ENCODE measurements around the gene SRXN1. TPM values are rescaled to one million over a fixed set of nuclear protein-coding genes. Genes with fewer than 3 reads are reported as not detected.

Gene SRXN1
- total RNA-seq, 4 donors from 2014 or later: 87.9 to 170 (median 128) TPM

DNA sequence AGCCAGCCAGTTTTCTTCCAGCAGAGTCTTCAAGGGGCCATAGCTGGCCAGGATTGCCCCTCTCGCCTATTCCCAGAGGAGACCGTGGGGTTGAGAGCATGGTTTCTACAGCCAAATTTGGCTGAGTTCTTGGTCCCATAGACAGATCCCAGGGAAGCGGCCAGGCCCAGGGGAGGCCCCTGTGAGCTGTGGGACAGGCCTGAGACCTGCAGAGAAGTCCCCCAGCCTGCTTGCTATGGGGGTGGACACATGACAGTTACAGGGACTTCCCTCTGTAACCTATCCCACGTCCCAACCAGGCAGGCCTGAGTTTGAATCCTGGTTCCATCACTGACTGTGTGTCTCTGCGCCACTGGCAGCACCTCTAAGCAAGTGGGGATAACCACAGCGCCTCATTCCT lies 45.5 kb downstream of the SRXN1 start:
- peaks cover 0 to 15% of the 10 kb centered on the region in 2 donors for H3K4me1 ChIP-seq
- in situ Hi-C loops (cut with MboI; ENCODE audit: low sequenced_read_pairs in 4 of 4): loop anchor here in 1 of 4 donors (5.0 kb wide), 1 partner anchor 35 kb away; no protein-coding TSS in a partner anchor
- intact Hi-C loops (cut with DNase I; ENCODE audit: low total_unique reads): no loop called here
- DNase-seq (no peak), ATAC-seq (no peak)
- H3K27ac ChIP-seq: peak overlapping the region; percentile 69 to 83 (median 80)
- peak overlapping the region; percentile 38 to 59 (median 49) for H3K4me3 ChIP-seq
- TF ChIP-seq, protein P1, sequence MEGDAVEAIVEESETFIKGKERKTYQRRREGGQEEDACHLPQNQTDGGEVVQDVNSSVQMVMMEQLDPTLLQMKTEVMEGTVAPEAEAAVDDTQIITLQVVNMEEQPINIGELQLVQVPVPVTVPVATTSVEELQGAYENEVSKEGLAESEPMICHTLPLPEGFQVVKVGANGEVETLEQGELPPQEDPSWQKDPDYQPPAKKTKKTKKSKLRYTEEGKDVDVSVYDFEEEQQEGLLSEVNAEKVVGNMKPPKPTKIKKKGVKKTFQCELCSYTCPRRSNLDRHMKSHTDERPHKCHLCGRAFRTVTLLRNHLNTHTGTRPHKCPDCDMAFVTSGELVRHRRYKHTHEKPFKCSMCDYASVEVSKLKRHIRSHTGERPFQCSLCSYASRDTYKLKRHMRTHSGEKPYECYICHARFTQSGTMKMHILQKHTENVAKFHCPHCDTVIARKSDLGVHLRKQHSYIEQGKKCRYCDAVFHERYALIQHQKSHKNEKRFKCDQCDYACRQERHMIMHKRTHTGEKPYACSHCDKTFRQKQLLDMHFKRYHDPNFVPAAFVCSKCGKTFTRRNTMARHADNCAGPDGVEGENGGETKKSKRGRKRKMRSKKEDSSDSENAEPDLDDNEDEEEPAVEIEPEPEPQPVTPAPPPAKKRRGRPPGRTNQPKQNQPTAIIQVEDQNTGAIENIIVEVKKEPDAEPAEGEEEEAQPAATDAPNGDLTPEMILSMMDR (IDR thresholded peaks at IDR 0.05 in 4 of 5, conservative IDR thresholded peaks at IDR 0.05 in 1 of 5): no peak
- peak in 1 of 2 donors; percentile 21 for TF ChIP-seq POLR2A (IDR thresholded peaks at IDR 0.05)
- peaks cover 18 to 26% (median 20%) of the 10 kb centered on the region in 3 donors for H3K27me3 ChIP-seq
- H3K9me3 ChIP-seq: no peaks in the 10 kb centered on the region
- H3K36me3 ChIP-seq: no peaks in the 10 kb centered on the region

DNA sequence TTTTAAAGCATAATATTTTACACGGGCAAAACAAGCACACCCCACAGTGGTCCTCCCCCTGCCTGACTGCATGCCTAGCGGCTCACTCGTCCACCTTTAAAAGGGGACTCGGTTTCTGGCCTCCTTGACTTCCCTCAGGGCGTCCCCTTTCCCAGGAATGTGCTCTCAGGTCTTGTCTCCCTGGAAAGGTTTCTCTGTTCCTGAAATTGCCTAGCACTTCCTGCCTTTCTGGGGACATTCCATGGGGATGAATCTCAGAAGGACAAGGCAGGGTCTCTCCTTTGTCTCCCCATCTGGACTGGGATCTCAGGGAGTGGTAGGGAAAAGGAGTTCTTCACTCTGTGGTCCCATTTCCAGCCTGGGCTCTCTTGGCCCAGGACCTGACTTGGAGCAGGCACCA lies 47.8 kb downstream of the SRXN1 start:
- intact Hi-C loops (cut with DNase I; ENCODE audit: low total_unique reads) (no loop called here), in situ Hi-C loops (cut with MboI; ENCODE audit: low sequenced_read_pairs in 4 of 4) (loop anchor here in 1 of 4 donors (5.0 kb wide), 1 partner anchor 33 kb away; no protein-coding TSS in a partner anchor)
- peaks cover 0 to 19% of the 10 kb centered on the region in 2 donors for H3K4me1 ChIP-seq
- TF ChIP-seq POLR2A (IDR thresholded peaks at IDR 0.05): no peak
- TF ChIP-seq, protein P1 (IDR thresholded peaks at IDR 0.05 in 4 of 5, conservative IDR thresholded peaks at IDR 0.05 in 1 of 5): no peak
- no peaks in the 10 kb centered on the region for H3K36me3 ChIP-seq
- peak overlapping the region; percentile 68 to 83 (median 80) for H3K27ac ChIP-seq
- H3K27me3 ChIP-seq: peaks cover under 1 to 10% (median 9%) of the 10 kb centered on the region in 3 donors
- H3K9me3 ChIP-seq: no peaks in the 10 kb centered on the region
- ATAC-seq (no peak), DNase-seq (no peak)
- H3K4me3 ChIP-seq: peak overlapping the region in 2 of 4 donors; percentile 19 to 59

DNA sequence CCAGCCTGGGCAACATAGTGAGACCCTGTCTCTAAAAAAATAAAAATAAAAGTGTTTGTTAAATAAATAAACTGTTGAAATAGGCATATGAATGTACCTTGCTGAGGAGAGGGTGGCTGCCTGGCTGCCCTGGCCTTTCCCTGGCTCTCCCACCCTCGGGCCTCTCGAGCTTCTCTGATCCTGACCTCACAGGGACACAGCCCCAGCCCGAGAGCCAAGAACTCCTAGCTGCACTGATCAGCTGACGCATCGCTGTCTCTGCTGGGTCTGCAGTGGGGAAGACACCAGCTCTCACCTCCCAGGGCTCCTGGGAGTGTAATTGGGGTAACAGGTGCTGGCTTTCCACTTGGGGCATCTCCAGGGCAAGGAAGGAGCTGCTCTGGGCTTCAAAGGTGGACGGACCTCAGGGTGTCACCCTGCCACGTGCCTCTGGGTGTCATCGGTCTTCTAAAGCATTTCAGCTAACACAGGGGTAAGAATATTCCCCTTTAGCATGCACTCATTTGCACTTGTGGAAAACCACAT lies 49.8 kb downstream of the SRXN1 start:
- DNase-seq (no peak), ATAC-seq (no peak)
- H3K27me3 ChIP-seq: no peaks in the 10 kb centered on the region
- H3K4me1 ChIP-seq: peaks cover 0 to 20% of the 10 kb centered on the region in 2 donors
- in situ Hi-C loops (cut with MboI; ENCODE audit: low sequenced_read_pairs in 4 of 4): no loop called here
- intact Hi-C loops (cut with DNase I; ENCODE audit: low total_unique reads): no loop called here
- H3K9me3 ChIP-seq: no peaks in the 10 kb centered on the region
- no peak overlapping the region for H3K4me3 ChIP-seq
- H3K27ac ChIP-seq: peak overlapping the region; percentile 68 to 83 (median 80)
- TF ChIP-seq, protein P1 (IDR thresholded peaks at IDR 0.05 in 4 of 5, conservative IDR thresholded peaks at IDR 0.05 in 1 of 5): no peak
- H3K36me3 ChIP-seq: no peaks in the 10 kb centered on the region

DNA sequence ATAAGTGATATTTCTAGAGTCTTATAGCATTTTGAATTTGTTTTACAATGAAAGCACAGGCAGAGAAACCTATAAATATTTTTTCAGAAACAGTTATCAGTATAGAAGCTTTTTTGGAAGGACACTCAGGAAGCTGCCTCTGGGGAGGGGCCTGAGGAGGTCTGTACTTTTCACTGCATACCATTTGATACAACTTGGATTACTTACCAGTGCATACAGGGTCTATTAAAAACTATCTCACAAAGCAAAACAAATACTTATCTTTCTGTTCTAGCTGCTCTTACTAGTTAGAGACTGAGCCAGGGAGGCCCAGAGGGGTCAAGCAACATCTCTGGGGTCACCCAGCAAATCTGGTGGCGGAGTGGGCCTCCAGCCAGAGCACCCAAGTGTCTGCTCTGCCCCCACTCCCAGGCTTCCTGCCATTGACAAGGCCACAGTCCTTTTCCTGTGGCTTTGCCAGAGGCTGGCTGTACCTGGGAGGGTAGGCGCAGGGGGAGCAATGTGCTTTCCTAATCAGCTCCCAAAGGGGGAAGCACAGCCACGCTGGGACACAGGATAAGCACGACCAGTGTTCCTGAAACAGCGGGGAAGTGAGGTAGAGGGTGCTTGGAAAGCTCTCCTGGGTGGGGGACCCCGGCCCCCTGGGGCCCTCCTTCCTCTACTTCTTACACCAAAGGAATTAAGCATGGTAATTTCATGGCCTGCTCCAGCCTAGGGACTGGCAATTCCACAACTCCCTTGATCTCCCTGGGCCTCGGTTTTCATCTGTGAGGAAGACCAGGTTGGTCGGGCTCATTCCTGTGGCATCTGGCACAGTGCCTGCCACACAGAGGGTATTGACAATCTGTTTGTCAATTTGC lies 50.7 kb downstream of the SRXN1 start:
- peak overlapping the region; percentile 68 to 83 (median 80) for H3K27ac ChIP-seq
- H3K4me3 ChIP-seq: no peak overlapping the region
- TF ChIP-seq POLR2A (IDR thresholded peaks at IDR 0.05): no peak
- TF ChIP-seq, protein P1 (IDR thresholded peaks at IDR 0.05 in 4 of 5, conservative IDR thresholded peaks at IDR 0.05 in 1 of 5): no peak
- H3K9me3 ChIP-seq: no peaks in the 10 kb centered on the region
- in situ Hi-C loops (cut with MboI; ENCODE audit: low sequenced_read_pairs in 4 of 4) (no loop called here), intact Hi-C loops (cut with DNase I; ENCODE audit: low total_unique reads) (no loop called here)
- DNase-seq: peak in 1 of 2 donors; percentile 16
- no peaks in the 10 kb centered on the region for H3K27me3 ChIP-seq
- H3K36me3 ChIP-seq: no peaks in the 10 kb centered on the region
- peak; percentile 52 to 62 for ATAC-seq
- H3K4me1 ChIP-seq: peaks cover 0 to 20% of the 10 kb centered on the region in 2 donors
